ENCODE data around the gene SLC35D2. TPM values are rescaled to one million over a fixed set of nuclear protein-coding genes. Genes with fewer than 3 reads are reported as not detected.

Gene SLC35D2
- total RNA-seq, 1 donor from 2014 or later = 14.6 TPM

GRCh38 chr9:96399325-96399633 is 15.8 kb upstream of the SLC35D2 start:
- no peaks in the 10 kb centered on the region for H3K9me3 ChIP-seq (ENCODE audit: control insufficient read depth in 3 of 3, low read length in 3 of 3)
- H3K9ac ChIP-seq (ENCODE audit: low read depth in 1 of 3, low read length in 3 of 3) = no peak overlapping the region
- H3K27me3 ChIP-seq (ENCODE audit: control insufficient read depth in 3 of 3, insufficient read depth in 3 of 3, low read length in 3 of 3) = no peaks in the 10 kb centered on the region
- no peaks in the 10 kb centered on the region for H3K4me1 ChIP-seq (ENCODE audit: control insufficient read depth in 3 of 3, insufficient read depth in 3 of 3, low read length in 3 of 3)
- H3K27ac ChIP-seq (ENCODE audit: low read depth, low read length) = no peak overlapping the region
- no peaks in the 10 kb centered on the region for H3K36me3 ChIP-seq (ENCODE audit: control insufficient read depth in 3 of 3, insufficient read depth in 3 of 3, low read length in 3 of 3)
- no peak overlapping the region for H3K4me3 ChIP-seq (ENCODE audit: low read length in 3 of 3)

GRCh38 chr9:96398582-96399324 is 15.2 kb upstream of the SLC35D2 start:
- no peak overlapping the region for H3K27ac ChIP-seq (ENCODE audit: low read depth, low read length)
- H3K27me3 ChIP-seq (ENCODE audit: control insufficient read depth in 3 of 3, insufficient read depth in 3 of 3, low read length in 3 of 3) = no peaks in the 10 kb centered on the region
- H3K4me3 ChIP-seq (ENCODE audit: low read length in 3 of 3) = no peak overlapping the region
- no peaks in the 10 kb centered on the region for H3K4me1 ChIP-seq (ENCODE audit: control insufficient read depth in 3 of 3, insufficient read depth in 3 of 3, low read length in 3 of 3)
- H3K36me3 ChIP-seq (ENCODE audit: control insufficient read depth in 3 of 3, insufficient read depth in 3 of 3, low read length in 3 of 3) = no peaks in the 10 kb centered on the region
- H3K9me3 ChIP-seq (ENCODE audit: control insufficient read depth in 3 of 3, low read length in 3 of 3) = no peaks in the 10 kb centered on the region
- no peak overlapping the region for H3K9ac ChIP-seq (ENCODE audit: low read depth in 1 of 3, low read length in 3 of 3)

- H3K36me3 ChIP-seq (ENCODE audit: control insufficient read depth in 3 of 3, insufficient read depth in 3 of 3, low read length in 3 of 3) = no peaks in the 10 kb centered on the region
- H3K27ac ChIP-seq (ENCODE audit: low read depth, low read length) = no peak overlapping the region
- no peak overlapping the region for H3K9ac ChIP-seq (ENCODE audit: low read depth in 1 of 3, low read length in 3 of 3)
- H3K27me3 ChIP-seq (ENCODE audit: control insufficient read depth in 3 of 3, insufficient read depth in 3 of 3, low read length in 3 of 3) = no peaks in the 10 kb centered on the region
- no peaks in the 10 kb centered on the region for H3K9me3 ChIP-seq (ENCODE audit: control insufficient read depth in 3 of 3, low read length in 3 of 3)
- no peaks in the 10 kb centered on the region for H3K4me1 ChIP-seq (ENCODE audit: control insufficient read depth in 3 of 3, insufficient read depth in 3 of 3, low read length in 3 of 3)
- no peak overlapping the region for H3K4me3 ChIP-seq (ENCODE audit: low read length in 3 of 3)
Observed at GRCh38 chr9:96395964-96396363, 12.5 kb upstream of the SLC35D2 start.

DNA sequence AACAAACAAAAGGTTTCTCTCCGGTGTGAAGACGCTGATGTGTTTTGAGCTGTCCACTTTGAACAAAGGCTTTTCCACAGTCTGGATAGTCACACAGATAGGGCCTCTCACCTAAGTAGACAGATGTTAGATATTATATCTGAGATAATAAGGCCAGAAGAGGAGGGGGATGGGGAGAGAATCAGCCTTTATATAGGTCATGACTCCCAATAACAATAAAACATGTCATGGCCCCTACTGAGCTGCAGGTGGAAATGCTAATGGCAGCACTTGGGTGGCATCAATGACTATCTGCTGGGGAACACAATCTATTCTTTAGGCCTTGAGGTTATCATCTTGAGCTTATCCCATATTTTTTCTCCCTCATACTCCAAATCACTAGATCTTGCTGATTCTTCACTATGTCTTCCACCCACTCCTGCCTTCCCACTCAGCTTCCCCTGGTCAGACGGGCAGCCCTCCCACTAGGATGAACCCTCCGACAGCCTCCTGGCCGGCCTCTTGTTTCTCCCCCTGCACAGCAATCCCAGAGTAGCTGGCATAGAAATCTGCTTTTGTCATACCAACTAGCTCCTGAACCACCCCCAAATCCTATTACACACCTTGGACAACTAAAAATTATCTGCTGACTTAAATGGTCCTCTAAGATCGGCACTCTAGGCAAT is 11.5 kb upstream of the SLC35D2 start:
- no peaks in the 10 kb centered on the region for H3K27me3 ChIP-seq (ENCODE audit: control insufficient read depth in 3 of 3, insufficient read depth in 3 of 3, low read length in 3 of 3)
- H3K9ac ChIP-seq (ENCODE audit: low read depth in 1 of 3, low read length in 3 of 3) = no peak overlapping the region
- H3K4me3 ChIP-seq (ENCODE audit: low read length in 3 of 3) = no peak overlapping the region
- no peak overlapping the region for H3K27ac ChIP-seq (ENCODE audit: low read depth, low read length)
- H3K36me3 ChIP-seq (ENCODE audit: control insufficient read depth in 3 of 3, insufficient read depth in 3 of 3, low read length in 3 of 3) = no peaks in the 10 kb centered on the region
- H3K4me1 ChIP-seq (ENCODE audit: control insufficient read depth in 3 of 3, insufficient read depth in 3 of 3, low read length in 3 of 3) = no peaks in the 10 kb centered on the region
- H3K9me3 ChIP-seq (ENCODE audit: control insufficient read depth in 3 of 3, low read length in 3 of 3) = no peaks in the 10 kb centered on the region

GRCh38 chr9:96392263-96392662 is 8.8 kb upstream of the SLC35D2 start:
- Histone ChIP-seq H3K36me3 (ENCODE audit: control insufficient read depth in 3 of 3, insufficient read depth in 3 of 3, low read length in 3 of 3) (no peaks in the 10 kb centered on the region), H3K4me1 (ENCODE audit: control insufficient read depth in 3 of 3, insufficient read depth in 3 of 3, low read length in 3 of 3) (no peaks in the 10 kb centered on the region), H3K9me3 (ENCODE audit: control insufficient read depth in 3 of 3, low read length in 3 of 3) (no peaks in the 10 kb centered on the region), H3K4me3 (ENCODE audit: low read length in 3 of 3) (no peak overlapping the region), H3K27ac (ENCODE audit: low read depth, low read length) (no peak overlapping the region), H3K9ac (ENCODE audit: low read depth in 1 of 3, low read length in 3 of 3) (no peak overlapping the region), H3K27me3 (ENCODE audit: control insufficient read depth in 3 of 3, insufficient read depth in 3 of 3, low read length in 3 of 3) (no peaks in the 10 kb centered on the region)

- Histone ChIP-seq H3K27ac (ENCODE audit: low read depth, low read length) (no peak overlapping the region), H3K9ac (ENCODE audit: low read depth in 1 of 3, low read length in 3 of 3) (no peak overlapping the region), H3K4me1 (ENCODE audit: control insufficient read depth in 3 of 3, insufficient read depth in 3 of 3, low read length in 3 of 3) (no peaks in the 10 kb centered on the region), H3K4me3 (ENCODE audit: low read length in 3 of 3) (no peak overlapping the region), H3K9me3 (ENCODE audit: control insufficient read depth in 3 of 3, low read length in 3 of 3) (no peaks in the 10 kb centered on the region), H3K36me3 (ENCODE audit: control insufficient read depth in 3 of 3, insufficient read depth in 3 of 3, low read length in 3 of 3) (no peaks in the 10 kb centered on the region), H3K27me3 (ENCODE audit: control insufficient read depth in 3 of 3, insufficient read depth in 3 of 3, low read length in 3 of 3) (no peaks in the 10 kb centered on the region)
Observed at GRCh38 chr9:96391021-96391765, 7.7 kb upstream of the SLC35D2 start.

DNA sequence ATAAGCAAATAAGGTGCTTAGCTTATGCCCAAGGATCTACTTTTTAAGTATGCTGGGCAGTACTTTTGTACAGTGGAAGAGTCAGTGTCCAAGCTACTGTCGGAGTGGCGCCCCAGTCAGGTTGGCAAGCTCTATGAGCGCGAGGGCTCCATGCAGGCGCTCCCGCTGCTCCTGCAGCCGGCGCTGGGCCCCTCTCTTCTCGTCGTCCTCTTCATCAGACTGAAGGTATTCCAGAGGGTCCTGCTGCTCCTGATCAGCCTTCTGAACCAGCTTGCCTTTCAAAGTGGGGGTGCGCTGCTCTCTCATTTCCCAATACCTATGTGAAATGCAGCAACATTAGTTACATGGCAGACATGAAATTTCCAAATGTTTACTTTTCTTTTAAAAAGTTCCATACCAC is 4.6 kb upstream of the SLC35D2 start:
- no peak overlapping the region for H3K9ac ChIP-seq (ENCODE audit: low read depth in 1 of 3, low read length in 3 of 3)
- no peak overlapping the region for H3K27ac ChIP-seq (ENCODE audit: low read depth, low read length)
- H3K36me3 ChIP-seq (ENCODE audit: control insufficient read depth in 3 of 3, insufficient read depth in 3 of 3, low read length in 3 of 3) = no peaks in the 10 kb centered on the region
- H3K4me1 ChIP-seq (ENCODE audit: control insufficient read depth in 3 of 3, insufficient read depth in 3 of 3, low read length in 3 of 3) = no peaks in the 10 kb centered on the region
- H3K27me3 ChIP-seq (ENCODE audit: control insufficient read depth in 3 of 3, insufficient read depth in 3 of 3, low read length in 3 of 3) = no peaks in the 10 kb centered on the region
- H3K4me3 ChIP-seq (ENCODE audit: low read length in 3 of 3) = no peak overlapping the region
- no peaks in the 10 kb centered on the region for H3K9me3 ChIP-seq (ENCODE audit: control insufficient read depth in 3 of 3, low read length in 3 of 3)

DNA sequence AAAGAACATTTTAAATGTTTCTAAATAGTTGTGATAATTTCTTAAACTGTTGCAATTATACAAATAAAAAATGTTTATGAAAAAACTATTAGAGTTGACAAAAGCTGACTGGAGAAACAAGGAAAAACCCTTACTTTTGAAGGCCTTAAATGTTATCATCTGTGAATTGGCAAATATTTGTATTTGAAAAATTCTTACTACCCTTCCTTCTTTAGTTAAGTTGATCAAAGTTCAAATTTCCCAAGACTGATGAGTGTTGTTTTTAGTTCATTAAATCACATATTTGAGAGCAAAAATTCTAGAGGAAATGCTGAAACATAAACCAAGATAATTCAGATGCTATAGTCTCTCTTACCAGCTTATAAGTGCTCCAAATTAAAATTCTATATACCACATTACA is 2.6 kb upstream of the SLC35D2 start:
- no peaks in the 10 kb centered on the region for H3K27me3 ChIP-seq (ENCODE audit: control insufficient read depth in 3 of 3, insufficient read depth in 3 of 3, low read length in 3 of 3)
- no peak overlapping the region for H3K27ac ChIP-seq (ENCODE audit: low read depth, low read length)
- H3K4me1 ChIP-seq (ENCODE audit: control insufficient read depth in 3 of 3, insufficient read depth in 3 of 3, low read length in 3 of 3) = no peaks in the 10 kb centered on the region
- no peak overlapping the region for H3K9ac ChIP-seq (ENCODE audit: low read depth in 1 of 3, low read length in 3 of 3)
- no peaks in the 10 kb centered on the region for H3K9me3 ChIP-seq (ENCODE audit: control insufficient read depth in 3 of 3, low read length in 3 of 3)
- no peaks in the 10 kb centered on the region for H3K36me3 ChIP-seq (ENCODE audit: control insufficient read depth in 3 of 3, insufficient read depth in 3 of 3, low read length in 3 of 3)
- no peak overlapping the region for H3K4me3 ChIP-seq (ENCODE audit: low read length in 3 of 3)

DNA sequence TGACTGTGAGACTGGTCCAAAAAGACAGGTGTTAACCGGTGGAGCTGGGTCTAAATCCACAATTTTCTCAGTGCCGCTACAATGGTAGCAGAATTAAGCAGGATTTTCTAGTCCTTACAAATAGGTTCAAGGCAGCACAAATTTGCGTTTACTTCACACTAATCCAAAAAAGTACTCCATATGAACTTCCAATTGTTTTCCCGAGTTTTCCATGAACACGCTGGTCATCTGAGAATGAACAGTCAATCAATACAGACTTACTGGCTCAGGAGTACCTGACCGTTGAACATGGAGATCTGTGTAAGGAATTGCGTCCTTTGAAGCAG is 709 bp downstream of the SLC35D2 start:
- Histone ChIP-seq H3K4me3 (ENCODE audit: low read length in 3 of 3) (peak overlapping the region; percentile 55 to 82 (median 82)), H3K27ac (ENCODE audit: low read depth, low read length) (peak overlapping the region; percentile 36), H3K36me3 (ENCODE audit: control insufficient read depth in 3 of 3, insufficient read depth in 3 of 3, low read length in 3 of 3) (no peaks in the 10 kb centered on the region), H3K9me3 (ENCODE audit: control insufficient read depth in 3 of 3, low read length in 3 of 3) (no peaks in the 10 kb centered on the region), H3K4me1 (ENCODE audit: control insufficient read depth in 3 of 3, insufficient read depth in 3 of 3, low read length in 3 of 3) (no peaks in the 10 kb centered on the region), H3K27me3 (ENCODE audit: control insufficient read depth in 3 of 3, insufficient read depth in 3 of 3, low read length in 3 of 3) (no peaks in the 10 kb centered on the region), H3K9ac (ENCODE audit: low read depth in 1 of 3, low read length in 3 of 3) (peak overlapping the region; percentile 68 to 81 (median 80))

- H3K9ac ChIP-seq (ENCODE audit: low read depth in 1 of 3, low read length in 3 of 3) = peak overlapping the region in 1 of 3 donors; percentile 80
- H3K9me3 ChIP-seq (ENCODE audit: control insufficient read depth in 3 of 3, low read length in 3 of 3) = no peaks in the 10 kb centered on the region
- H3K27ac ChIP-seq (ENCODE audit: low read depth, low read length) = no peak overlapping the region
- H3K27me3 ChIP-seq (ENCODE audit: control insufficient read depth in 3 of 3, insufficient read depth in 3 of 3, low read length in 3 of 3) = no peaks in the 10 kb centered on the region
- H3K4me3 ChIP-seq (ENCODE audit: low read length in 3 of 3) = peak overlapping the region in 1 of 3 donors; percentile 82
- peaks cover 0 to 6% (median 5%) of the 10 kb centered on the region in 3 donors for H3K4me1 ChIP-seq (ENCODE audit: control insufficient read depth in 3 of 3, insufficient read depth in 3 of 3, low read length in 3 of 3)
- no peaks in the 10 kb centered on the region for H3K36me3 ChIP-seq (ENCODE audit: control insufficient read depth in 3 of 3, insufficient read depth in 3 of 3, low read length in 3 of 3)
Observed at GRCh38 chr9:96382175-96382574, 1.3 kb downstream of the SLC35D2 start.
